Neural cell (in vitro differentiated cells): ENCODE data around the gene TAOK3. TPM values are rescaled to one million over a fixed set of nuclear protein-coding genes. Genes with fewer than 3 reads are reported as not detected.

Source experiments
- H2AFZ ChIP-seq: fragments of 200-600, 300-800 bp; sonication (generic), shearing (Covaris generic); 2 replicates; pipeline ENCODE4 v1.6.0; 2014; ENCODE audit warnings: low read depth, mild to moderate bottlenecking, antibody characterized with exemption, low read length, moderate library complexity
- H3F3A ChIP-seq: fragments of 200-600 bp; shearing (Covaris generic); 2 replicates; pipeline ENCODE4 v1.6.1; 2016; ENCODE audit warnings: mild to moderate bottlenecking, moderate library complexity, mixed read lengths, antibody characterized with exemption, low read length; ENCODE audit not compliant: insufficient read depth, poor library complexity, severe bottlenecking
- H3K27ac ChIP-seq: fragments of 200-600, 300-800 bp; sonication (generic), shearing (Covaris generic); 2 replicates; pipeline ENCODE4 v1.5.1; 2014; ENCODE audit warnings: mild to moderate bottlenecking, low read length, moderate library complexity
- H3K27me3 ChIP-seq: fragments of 300-800, 200-600 bp; sonication (generic), shearing (Covaris generic); 2 replicates; pipeline ENCODE4 v1.6.0; 2014; ENCODE audit warnings: mild to moderate bottlenecking, low read depth, low read length, moderate library complexity; ENCODE audit not compliant: insufficient read depth
- H3K36me3 ChIP-seq: fragments of 300-800, 200-600 bp; sonication (generic), shearing (Covaris generic); 2 replicates; pipeline ENCODE4 v1.5.1; 2014; ENCODE audit warnings: mild to moderate bottlenecking, antibody characterized with exemption, low read length, moderate library complexity; ENCODE audit not compliant: insufficient read depth
- H3K4me2 ChIP-seq: fragments of 300-800, 200-600 bp; sonication (generic), shearing (Covaris generic); 2 replicates; pipeline ENCODE4 v1.6.0; 2014; ENCODE audit warnings: mild to moderate bottlenecking, low read length
- H3K4me3 ChIP-seq: fragments of 300-800, 200-600 bp; sonication (generic), shearing (Covaris generic); 2 replicates; pipeline ENCODE4 v1.5.1; 2014; ENCODE audit warnings: mild to moderate bottlenecking, low read length, moderate library complexity
- H3K79me2 ChIP-seq: fragments of 200-600 bp; shearing (Covaris generic); replicated peaks from 2 replicates; pipeline ENCODE4 v1.6.0; 2014; ENCODE audit warnings: mild to moderate bottlenecking, low read length, moderate library complexity; ENCODE audit not compliant: insufficient read depth
- H3K9ac ChIP-seq: fragments of 300-800, 200-600 bp; sonication (generic), shearing (Covaris generic); 2 replicates; pipeline ENCODE4 v1.6.1; 2016; ENCODE audit warnings: mild to moderate bottlenecking, low read length, mixed read lengths
- H3K9me2 ChIP-seq: fragments of 200-600 bp; shearing (Covaris generic); 2 replicates; pipeline ENCODE4 v1.6.1; 2016; ENCODE audit warnings: mild to moderate bottlenecking, low read length, mixed read lengths; ENCODE audit not compliant: insufficient read depth
- H3K9me3 ChIP-seq: fragments of 200-600, 300-800 bp; sonication (generic), shearing (Covaris generic); 2 replicates; pipeline ENCODE4 v1.6.1; 2016; ENCODE audit warnings: mild to moderate bottlenecking, mixed run types, low read length, moderate library complexity, mixed read lengths
- H4K20me1 ChIP-seq: fragments of 200-600 bp; shearing (Covaris generic); 2 replicates; pipeline ENCODE4 v1.6.1; 2016; ENCODE audit warnings: mild to moderate bottlenecking, mixed run types; ENCODE audit not compliant: insufficient read depth
- EP300 ChIP-seq: fragments of 450-650 bp; conservative IDR thresholded peaks from 2 replicates; pipeline ENCODE4 v1.6.1; 2014; ENCODE audit warnings: antibody characterized with exemption, mild to moderate bottlenecking, moderate library complexity; ENCODE audit not compliant: poor library complexity, severe bottlenecking
- EZH2 ChIP-seq: fragments of 200-600, 300-800 bp; shearing (Covaris generic), sonication (generic); IDR thresholded peaks from 2 replicates; pipeline ENCODE4 v1.6.1; 2014; ENCODE audit warnings: antibody characterized with exemption, low read length, borderline replicate concordance, mild to moderate bottlenecking; ENCODE audit not compliant: insufficient read depth, poor library complexity, severe bottlenecking
- MXI1 ChIP-seq: fragments of 450-650 bp; conservative IDR thresholded peaks from 2 replicates; pipeline ENCODE4 v1.6.1; 2014; ENCODE audit warnings: antibody characterized with exemption, mild to moderate bottlenecking; ENCODE audit not compliant: poor library complexity, severe bottlenecking
- POLR2AphosphoS5 ChIP-seq: IDR thresholded peaks from 2 replicates; pipeline ENCODE4 v1.6.1; 2012
- RAD21 ChIP-seq: fragments of 450-650 bp; conservative IDR thresholded peaks from 2 replicates; pipeline ENCODE4 v1.6.1; 2014; ENCODE audit warnings: antibody characterized with exemption, mild to moderate bottlenecking, moderate library complexity
- SMC3 ChIP-seq: fragments of 450-650 bp; conservative IDR thresholded peaks from 2 replicates; pipeline ENCODE4 v1.6.1; 2014; ENCODE audit warnings: antibody characterized with exemption, mild to moderate bottlenecking, moderate library complexity; ENCODE audit not compliant: poor library complexity
- TAF1 ChIP-seq: IDR thresholded peaks from 2 replicates; pipeline ENCODE4 v1.6.1; 2012; ENCODE audit warnings: low read depth
- polyA plus RNA-seq: library from polyadenylated mRNA; depleted of rRNA; stranded (reverse); fragments of >200 nt; gene quantifications from 2 replicates; pipeline ENCODE4 v1.2.3, GENCODE V29; 2014
- TF ChIP-seq, protein P1 (sequence below): IDR thresholded peaks from 2 replicates; pipeline ENCODE4 v1.6.1; 2012; ENCODE audit warnings: borderline replicate concordance
- TF ChIP-seq, protein P2 (sequence below): fragments of 450-650 bp; IDR thresholded peaks from 2 replicates; pipeline ENCODE4 v1.5.1; 2014; ENCODE audit warnings: antibody characterized with exemption, mild to moderate bottlenecking, moderate library complexity; ENCODE audit not compliant: poor library complexity, severe bottlenecking

The TAOK3 gene
- polyA plus RNA-seq, 1 donor from 2014 or later: 148 TPM

DNA sequence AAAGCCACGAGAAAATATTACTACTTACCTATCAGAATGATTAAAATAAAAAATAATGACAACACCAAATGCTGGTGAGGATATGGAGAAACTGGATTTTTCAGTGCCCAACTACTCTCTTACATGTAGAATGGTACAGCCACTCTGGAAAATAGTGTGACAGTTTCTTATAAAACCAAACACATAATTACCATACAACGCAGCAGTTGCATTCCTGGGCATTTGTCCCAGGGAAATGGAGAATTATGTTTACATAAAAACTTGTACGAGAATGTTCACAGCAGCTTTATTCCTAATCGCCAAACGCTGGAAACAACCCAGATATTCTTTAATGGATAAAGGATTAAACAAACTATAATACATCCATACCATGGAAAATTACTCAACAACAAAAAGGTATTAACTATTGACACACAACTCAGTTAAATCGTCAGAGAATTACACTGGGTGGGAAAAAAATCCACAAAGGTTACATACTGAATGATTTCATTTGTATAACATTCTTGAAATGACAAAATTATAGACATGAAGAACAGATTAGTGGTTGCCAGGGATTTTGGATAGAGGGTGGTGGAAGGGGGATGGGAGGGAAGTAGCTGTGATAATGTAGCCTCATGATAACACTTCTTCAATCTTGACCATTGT is 35.4 kb downstream of the TAOK3 start:
- no peaks in the 10 kb centered on the region for H3K36me3 ChIP-seq
- H3K79me2 ChIP-seq: no peaks in the 10 kb centered on the region
- H3K9ac ChIP-seq: no peak overlapping the region
- no peak overlapping the region for H3K4me2 ChIP-seq
- H2AFZ ChIP-seq: no peak overlapping the region
- no peaks in the 10 kb centered on the region for H3K27me3 ChIP-seq
- no peak overlapping the region for H3K4me3 ChIP-seq
- no peaks in the 10 kb centered on the region for H4K20me1 ChIP-seq
- H3K27ac ChIP-seq: no peak overlapping the region
- no peaks in the 10 kb centered on the region for H3K9me2 ChIP-seq
- TF ChIP-seq MXI1 (no peak), EP300 (no peak), RAD21 (no peak), TAF1 (no peak), EZH2 (no peak), SMC3 (no peak), POLR2AphosphoS5 (no peak)
- TF ChIP-seq, protein P1, sequence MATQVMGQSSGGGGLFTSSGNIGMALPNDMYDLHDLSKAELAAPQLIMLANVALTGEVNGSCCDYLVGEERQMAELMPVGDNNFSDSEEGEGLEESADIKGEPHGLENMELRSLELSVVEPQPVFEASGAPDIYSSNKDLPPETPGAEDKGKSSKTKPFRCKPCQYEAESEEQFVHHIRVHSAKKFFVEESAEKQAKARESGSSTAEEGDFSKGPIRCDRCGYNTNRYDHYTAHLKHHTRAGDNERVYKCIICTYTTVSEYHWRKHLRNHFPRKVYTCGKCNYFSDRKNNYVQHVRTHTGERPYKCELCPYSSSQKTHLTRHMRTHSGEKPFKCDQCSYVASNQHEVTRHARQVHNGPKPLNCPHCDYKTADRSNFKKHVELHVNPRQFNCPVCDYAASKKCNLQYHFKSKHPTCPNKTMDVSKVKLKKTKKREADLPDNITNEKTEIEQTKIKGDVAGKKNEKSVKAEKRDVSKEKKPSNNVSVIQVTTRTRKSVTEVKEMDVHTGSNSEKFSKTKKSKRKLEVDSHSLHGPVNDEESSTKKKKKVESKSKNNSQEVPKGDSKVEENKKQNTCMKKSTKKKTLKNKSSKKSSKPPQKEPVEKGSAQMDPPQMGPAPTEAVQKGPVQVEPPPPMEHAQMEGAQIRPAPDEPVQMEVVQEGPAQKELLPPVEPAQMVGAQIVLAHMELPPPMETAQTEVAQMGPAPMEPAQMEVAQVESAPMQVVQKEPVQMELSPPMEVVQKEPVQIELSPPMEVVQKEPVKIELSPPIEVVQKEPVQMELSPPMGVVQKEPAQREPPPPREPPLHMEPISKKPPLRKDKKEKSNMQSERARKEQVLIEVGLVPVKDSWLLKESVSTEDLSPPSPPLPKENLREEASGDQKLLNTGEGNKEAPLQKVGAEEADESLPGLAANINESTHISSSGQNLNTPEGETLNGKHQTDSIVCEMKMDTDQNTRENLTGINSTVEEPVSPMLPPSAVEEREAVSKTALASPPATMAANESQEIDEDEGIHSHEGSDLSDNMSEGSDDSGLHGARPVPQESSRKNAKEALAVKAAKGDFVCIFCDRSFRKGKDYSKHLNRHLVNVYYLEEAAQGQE: no peak
- TF ChIP-seq, protein P2, sequence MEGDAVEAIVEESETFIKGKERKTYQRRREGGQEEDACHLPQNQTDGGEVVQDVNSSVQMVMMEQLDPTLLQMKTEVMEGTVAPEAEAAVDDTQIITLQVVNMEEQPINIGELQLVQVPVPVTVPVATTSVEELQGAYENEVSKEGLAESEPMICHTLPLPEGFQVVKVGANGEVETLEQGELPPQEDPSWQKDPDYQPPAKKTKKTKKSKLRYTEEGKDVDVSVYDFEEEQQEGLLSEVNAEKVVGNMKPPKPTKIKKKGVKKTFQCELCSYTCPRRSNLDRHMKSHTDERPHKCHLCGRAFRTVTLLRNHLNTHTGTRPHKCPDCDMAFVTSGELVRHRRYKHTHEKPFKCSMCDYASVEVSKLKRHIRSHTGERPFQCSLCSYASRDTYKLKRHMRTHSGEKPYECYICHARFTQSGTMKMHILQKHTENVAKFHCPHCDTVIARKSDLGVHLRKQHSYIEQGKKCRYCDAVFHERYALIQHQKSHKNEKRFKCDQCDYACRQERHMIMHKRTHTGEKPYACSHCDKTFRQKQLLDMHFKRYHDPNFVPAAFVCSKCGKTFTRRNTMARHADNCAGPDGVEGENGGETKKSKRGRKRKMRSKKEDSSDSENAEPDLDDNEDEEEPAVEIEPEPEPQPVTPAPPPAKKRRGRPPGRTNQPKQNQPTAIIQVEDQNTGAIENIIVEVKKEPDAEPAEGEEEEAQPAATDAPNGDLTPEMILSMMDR: no peak
- H3K9me3 ChIP-seq: no peaks in the 10 kb centered on the region
- H3F3A ChIP-seq: no peaks in the 10 kb centered on the region

DNA sequence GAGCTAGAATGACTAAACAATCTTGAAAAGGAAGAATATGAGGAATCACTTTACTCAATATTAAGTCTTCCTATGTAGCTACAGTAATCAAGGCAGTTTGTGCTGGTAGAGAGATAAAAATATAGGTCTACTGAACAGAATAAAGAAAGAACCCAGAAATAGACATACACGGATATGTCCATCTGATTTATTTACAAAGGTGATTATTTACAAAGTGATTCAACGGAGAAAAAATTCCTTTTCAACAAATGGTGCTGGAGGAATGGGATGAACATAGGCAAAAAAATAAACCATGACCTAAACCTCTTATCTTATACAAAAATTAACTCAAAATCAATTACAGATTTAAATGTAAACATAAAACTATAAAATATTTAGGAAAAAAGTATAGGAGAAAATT is 36.6 kb downstream of the TAOK3 start:
- TF ChIP-seq TAF1 (no peak), RAD21 (no peak), SMC3 (no peak), EP300 (no peak), MXI1 (no peak), EZH2 (no peak)
- TF ChIP-seq, protein P2: no peak
- TF ChIP-seq, protein P1: no peak
- Histone ChIP-seq H3K27me3 (no peaks in the 10 kb centered on the region), H3K4me2 (no peak overlapping the region), H3K9ac (no peak overlapping the region), H3K79me2 (no peaks in the 10 kb centered on the region), H3K9me3 (no peaks in the 10 kb centered on the region), H3K36me3 (no peaks in the 10 kb centered on the region), H3K27ac (no peak overlapping the region), H3K9me2 (no peaks in the 10 kb centered on the region), H4K20me1 (no peaks in the 10 kb centered on the region), H3K4me3 (no peak overlapping the region), H3F3A (no peaks in the 10 kb centered on the region), H2AFZ (no peak overlapping the region)
